GM13977 (cell line): ENCODE results near the gene EFEMP1.

Experiments used
- DNase-seq: peaks from one replicate; pipeline ENCODE4 v3.0.0; 2012; ENCODE audit warnings: low spot score
- in situ Hi-C: fragments of 300-500 bp; cut with MboI; formaldehyde crosslinking; loops from one replicate; pipeline ENCODE4 v1.12.0; 2022; ENCODE audit warnings: low sequenced_read_pairs, low pct_unique_long_range_greater_than_20kb, mixed read lengths, inconsistent platforms; ENCODE audit not compliant: unreplicated experiment
- TF ChIP-seq, protein P1 (sequence below): IDR thresholded peaks from 2 replicates; pipeline ENCODE4 v1.5.1; 2012; ENCODE audit warnings: mild to moderate bottlenecking, control low read depth; ENCODE audit not compliant: insufficient read depth; ENCODE audit errors: extremely low read depth, missing control alignments

Gene EFEMP1

GRCh38 chr2:55882954-55883353 lies 40.6 kb downstream of the EFEMP1 start:
- no peak for DNase-seq
- TF ChIP-seq, protein P1, sequence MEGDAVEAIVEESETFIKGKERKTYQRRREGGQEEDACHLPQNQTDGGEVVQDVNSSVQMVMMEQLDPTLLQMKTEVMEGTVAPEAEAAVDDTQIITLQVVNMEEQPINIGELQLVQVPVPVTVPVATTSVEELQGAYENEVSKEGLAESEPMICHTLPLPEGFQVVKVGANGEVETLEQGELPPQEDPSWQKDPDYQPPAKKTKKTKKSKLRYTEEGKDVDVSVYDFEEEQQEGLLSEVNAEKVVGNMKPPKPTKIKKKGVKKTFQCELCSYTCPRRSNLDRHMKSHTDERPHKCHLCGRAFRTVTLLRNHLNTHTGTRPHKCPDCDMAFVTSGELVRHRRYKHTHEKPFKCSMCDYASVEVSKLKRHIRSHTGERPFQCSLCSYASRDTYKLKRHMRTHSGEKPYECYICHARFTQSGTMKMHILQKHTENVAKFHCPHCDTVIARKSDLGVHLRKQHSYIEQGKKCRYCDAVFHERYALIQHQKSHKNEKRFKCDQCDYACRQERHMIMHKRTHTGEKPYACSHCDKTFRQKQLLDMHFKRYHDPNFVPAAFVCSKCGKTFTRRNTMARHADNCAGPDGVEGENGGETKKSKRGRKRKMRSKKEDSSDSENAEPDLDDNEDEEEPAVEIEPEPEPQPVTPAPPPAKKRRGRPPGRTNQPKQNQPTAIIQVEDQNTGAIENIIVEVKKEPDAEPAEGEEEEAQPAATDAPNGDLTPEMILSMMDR: no peak
- in situ Hi-C loops: no loop called here

- in situ Hi-C loops: no loop called here
- DNase-seq: no peak
- TF ChIP-seq, protein P1: no peak
These were observed 43.0 kb downstream of the EFEMP1 start for GRCh38 chr2:55880416-55881143.

DNA sequence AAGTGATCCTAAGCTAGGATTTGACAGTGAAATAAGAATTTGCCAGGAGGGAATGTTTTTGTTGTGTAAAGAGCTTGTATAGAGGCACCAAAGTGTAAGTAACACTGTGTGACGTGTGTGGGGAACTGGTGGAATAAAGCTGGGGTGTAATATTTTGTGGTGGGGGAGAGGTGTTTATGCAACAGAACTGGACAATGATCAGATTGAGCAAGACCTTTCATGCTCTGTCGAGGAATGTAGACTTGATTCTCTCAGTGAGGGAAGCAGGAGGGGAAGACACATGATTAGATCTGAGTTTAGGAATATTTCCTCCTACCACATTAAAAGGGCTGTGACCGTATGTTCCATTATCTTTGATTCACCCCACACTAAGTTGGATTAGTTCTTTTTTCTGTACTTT lies 43.6 kb downstream of the EFEMP1 start:
- no peak for DNase-seq
- TF ChIP-seq, protein P1: no peak
- in situ Hi-C loops: no loop called here

GRCh38 chr2:55877087-55877436 lies 46.5 kb downstream of the EFEMP1 start:
- TF ChIP-seq, protein P1: no peak
- in situ Hi-C loops: no loop called here
- DNase-seq: no peak

GRCh38 chr2:55876429-55877086 lies 47.0 kb downstream of the EFEMP1 start:
- in situ Hi-C loops: no loop called here

GRCh38 chr2:55875434-55876135 lies 48.0 kb downstream of the EFEMP1 start:
- TF ChIP-seq, protein P1: no peak
- DNase-seq: no peak
- in situ Hi-C loops: no loop called here

More at GRCh38 chr2:55876429-55877086, 47.0 kb downstream of the EFEMP1 start:
- DNase-seq: no peak
- TF ChIP-seq, protein P1: no peak
